ENCODE results near the gene TPPP2. TPM values are rescaled to one million over a fixed set of nuclear protein-coding genes. Genes with fewer than 3 reads are reported as not detected.

Gene TPPP2
- total RNA-seq, 3 donors from 2014 or later = 0.58 to 2.3 TPM; not detected in 1

DNA sequence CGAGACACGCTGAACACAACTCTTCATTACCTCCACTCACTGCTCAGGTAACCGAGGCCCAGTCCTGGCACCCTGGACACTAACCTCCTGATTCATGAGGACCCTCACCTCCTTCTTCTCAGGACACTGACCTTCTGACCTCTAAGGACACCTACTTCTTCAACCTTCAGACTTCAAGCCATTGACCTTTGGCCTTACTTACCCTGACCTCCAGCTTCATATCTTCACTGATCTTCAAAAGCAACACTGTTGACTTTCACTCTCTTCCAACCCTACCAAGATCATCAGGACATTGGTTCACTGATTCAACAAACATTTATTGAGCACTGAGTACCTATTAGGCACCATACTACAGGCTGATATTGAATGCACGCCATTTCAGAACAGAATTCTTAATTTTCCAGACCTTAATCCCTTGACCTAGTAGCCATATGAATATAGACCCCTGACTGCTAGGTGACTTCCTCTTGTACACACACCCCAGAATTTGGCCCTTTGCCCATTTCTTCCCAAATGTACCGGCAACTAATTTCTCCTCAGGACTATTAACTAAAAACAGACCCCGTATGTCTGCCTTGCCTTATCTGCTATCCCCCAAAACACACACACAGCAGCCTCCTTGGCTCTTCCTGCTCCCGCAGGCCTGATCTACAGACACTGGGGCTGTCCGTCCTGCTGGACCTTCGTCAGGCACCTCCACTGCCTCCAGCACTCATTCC, 45.9 kb downstream of the TPPP2 start:
- Histone ChIP-seq H3K36me3 (ENCODE audit: low read depth) (no peaks in the 10 kb centered on the region), H3K9me3 (no peaks in the 10 kb centered on the region), H3K4me1 (ENCODE audit: low read depth) (peaks cover 13% of the 10 kb centered on the region), H3K4me3 (no peak overlapping the region)
- intact Hi-C loops (cut with DNase I, micrococcal nuclease) = no loop called here
- TF ChIP-seq, protein P1, sequence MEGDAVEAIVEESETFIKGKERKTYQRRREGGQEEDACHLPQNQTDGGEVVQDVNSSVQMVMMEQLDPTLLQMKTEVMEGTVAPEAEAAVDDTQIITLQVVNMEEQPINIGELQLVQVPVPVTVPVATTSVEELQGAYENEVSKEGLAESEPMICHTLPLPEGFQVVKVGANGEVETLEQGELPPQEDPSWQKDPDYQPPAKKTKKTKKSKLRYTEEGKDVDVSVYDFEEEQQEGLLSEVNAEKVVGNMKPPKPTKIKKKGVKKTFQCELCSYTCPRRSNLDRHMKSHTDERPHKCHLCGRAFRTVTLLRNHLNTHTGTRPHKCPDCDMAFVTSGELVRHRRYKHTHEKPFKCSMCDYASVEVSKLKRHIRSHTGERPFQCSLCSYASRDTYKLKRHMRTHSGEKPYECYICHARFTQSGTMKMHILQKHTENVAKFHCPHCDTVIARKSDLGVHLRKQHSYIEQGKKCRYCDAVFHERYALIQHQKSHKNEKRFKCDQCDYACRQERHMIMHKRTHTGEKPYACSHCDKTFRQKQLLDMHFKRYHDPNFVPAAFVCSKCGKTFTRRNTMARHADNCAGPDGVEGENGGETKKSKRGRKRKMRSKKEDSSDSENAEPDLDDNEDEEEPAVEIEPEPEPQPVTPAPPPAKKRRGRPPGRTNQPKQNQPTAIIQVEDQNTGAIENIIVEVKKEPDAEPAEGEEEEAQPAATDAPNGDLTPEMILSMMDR (IDR thresholded peaks at IDR 0.05) = no peak
- no peak for DNase-seq
- ATAC-seq = no peak

DNA sequence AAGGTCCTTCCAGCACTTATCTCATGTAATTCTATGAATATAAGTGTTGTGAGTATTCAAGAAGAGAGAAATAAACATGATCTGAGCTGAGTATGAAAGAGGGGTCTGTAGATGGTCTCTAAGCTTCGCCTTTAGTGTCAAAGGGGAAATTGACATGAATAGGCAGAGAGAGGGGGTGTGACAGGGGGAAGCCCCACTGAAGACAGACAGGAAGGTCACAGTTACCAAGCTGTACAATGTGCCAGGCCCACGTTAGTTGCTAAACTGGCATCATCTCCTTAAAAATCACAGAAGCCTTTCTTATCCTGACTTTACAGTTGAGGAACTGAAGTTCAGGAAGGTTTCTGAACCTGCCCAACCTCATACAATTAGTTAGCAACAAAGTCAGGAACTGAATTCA, 47.7 kb downstream of the TPPP2 start:
- H3K36me3 ChIP-seq (ENCODE audit: low read depth) = peaks cover 6% of the 10 kb centered on the region
- no peak for ATAC-seq
- TF ChIP-seq, protein P1 (IDR thresholded peaks at IDR 0.05) = no peak
- no peak for DNase-seq
- H3K4me1 ChIP-seq (ENCODE audit: low read depth) = peaks cover 3% of the 10 kb centered on the region
- intact Hi-C loops (cut with DNase I, micrococcal nuclease) = no loop called here
- H3K9me3 ChIP-seq = no peaks in the 10 kb centered on the region
- H3K4me3 ChIP-seq = no peak overlapping the region

DNA sequence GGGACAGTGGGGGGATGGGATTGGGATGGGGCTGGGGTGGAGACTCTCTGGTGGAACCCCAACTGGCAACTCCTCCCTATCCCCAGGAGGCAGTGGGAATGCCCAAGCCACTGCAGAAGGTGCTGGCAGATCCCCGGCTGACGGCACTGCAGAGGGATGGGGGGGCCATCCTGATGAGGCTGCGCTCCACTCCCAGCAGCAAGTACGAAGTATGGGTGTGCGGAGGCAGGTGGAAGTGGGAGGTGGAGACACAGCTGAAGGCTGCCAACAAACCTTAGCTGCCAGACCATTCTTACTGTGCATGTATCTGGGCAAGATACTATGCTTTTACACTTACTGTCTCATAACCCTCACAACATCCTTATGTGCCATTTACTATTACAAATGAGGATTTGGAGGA, 48.3 kb downstream of the TPPP2 start:
- intact Hi-C loops (cut with DNase I, micrococcal nuclease) = no loop called here
- no peak for DNase-seq
- ATAC-seq = no peak
- Histone ChIP-seq H3K9me3 (no peaks in the 10 kb centered on the region), H3K36me3 (ENCODE audit: low read depth) (peaks cover 6% of the 10 kb centered on the region), H3K4me1 (ENCODE audit: low read depth) (no peaks in the 10 kb centered on the region), H3K4me3 (no peak overlapping the region)
- TF ChIP-seq, protein P1 (IDR thresholded peaks at IDR 0.05) = no peak

DNA sequence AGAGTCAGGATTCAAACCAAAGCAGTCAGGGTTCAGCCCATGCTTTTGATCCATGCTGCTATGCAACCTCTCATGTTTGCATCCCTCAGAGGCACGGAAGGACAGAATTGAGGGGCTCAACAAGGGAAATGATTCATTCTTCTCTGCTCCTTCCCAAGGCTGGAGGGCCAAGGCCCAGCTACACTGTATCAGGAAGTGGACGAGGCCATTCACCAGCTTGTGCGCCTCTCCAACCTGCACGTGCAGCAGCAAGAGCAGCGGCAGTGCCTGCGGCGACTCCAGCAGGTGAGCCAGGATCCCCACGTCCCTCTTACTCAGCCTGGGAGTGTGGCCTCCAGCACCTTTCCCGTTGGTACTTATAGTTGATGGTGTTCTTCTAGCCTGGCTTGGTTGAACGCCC, 48.7 kb downstream of the TPPP2 start:
- TF ChIP-seq, protein P1 (IDR thresholded peaks at IDR 0.05) = no peak
- intact Hi-C loops (cut with DNase I, micrococcal nuclease) = no loop called here
- H3K36me3 ChIP-seq (ENCODE audit: low read depth) = peaks cover 6% of the 10 kb centered on the region
- no peaks in the 10 kb centered on the region for H3K4me1 ChIP-seq (ENCODE audit: low read depth)
- DNase-seq = no peak
- H3K4me3 ChIP-seq = no peak overlapping the region
- no peaks in the 10 kb centered on the region for H3K9me3 ChIP-seq
- no peak for ATAC-seq

DNA sequence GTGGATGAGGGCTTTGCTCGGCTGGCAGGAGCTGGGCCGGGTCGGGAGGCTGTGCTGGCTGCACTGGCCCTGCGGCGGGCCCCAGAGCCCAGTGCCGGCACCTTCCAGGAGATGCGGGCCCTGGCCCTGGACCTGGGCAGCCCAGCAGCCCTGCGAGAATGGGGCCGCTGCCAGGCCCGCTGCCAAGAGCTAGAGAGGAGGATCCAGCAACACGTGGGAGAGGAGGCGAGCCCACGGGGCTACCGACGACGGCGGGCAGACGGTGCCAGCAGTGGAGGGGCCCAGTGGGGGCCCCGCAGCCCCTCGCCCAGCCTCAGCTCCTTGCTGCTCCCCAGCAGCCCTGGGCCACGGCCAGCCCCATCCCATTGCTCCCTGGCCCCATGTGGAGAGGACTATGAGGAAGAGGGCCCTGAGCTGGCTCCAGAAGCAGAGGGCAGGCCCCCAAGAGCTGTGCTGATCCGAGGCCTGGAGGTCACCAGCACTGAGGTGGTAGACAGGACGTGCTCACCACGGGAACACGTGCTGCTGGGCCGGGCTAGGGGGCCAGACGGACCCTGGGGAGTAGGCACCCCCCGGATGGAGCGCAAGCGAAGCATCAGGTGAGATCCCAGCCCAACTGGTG, 51.6 kb downstream of the TPPP2 start:
- ATAC-seq (no peak), DNase-seq (no peak)
- peaks cover 6% of the 10 kb centered on the region for H3K36me3 ChIP-seq (ENCODE audit: low read depth)
- H3K4me3 ChIP-seq = no peak overlapping the region
- no peaks in the 10 kb centered on the region for H3K9me3 ChIP-seq
- intact Hi-C loops (cut with DNase I, micrococcal nuclease) = no loop called here
- H3K4me1 ChIP-seq (ENCODE audit: low read depth) = no peaks in the 10 kb centered on the region
- TF ChIP-seq, protein P1 (IDR thresholded peaks at IDR 0.05) = no peak

Small RNA genes lying within 50 kb of the gene (microRNA-seq; reads per million reads assigned to microRNA genes)
- not detected for gene MIR6717

Other genes with a start within 250 kb of the TPPP2 start
- gene RNASE6, start 248.9 kb upstream of the TPPP2 start, total RNA-seq = 10 to 100 TPM in 1 of 3 donors, 1 to 10 TPM in 2; 3.3 to 13.7 (median 9.1) TPM
- 100 to 1,000 TPM; 105 to 275 (median 203) TPM for gene RNASE1, start 227.4 kb upstream of the TPPP2 start, total RNA-seq
- gene RNASE3, start 138.8 kb upstream of the TPPP2 start, total RNA-seq = not detected
- 1 to 10 TPM in 1 of 3 donors, under 1 TPM in 1, not detected in 1; 0.96 to 4.0 TPM for gene RNASE2, start 74.7 kb upstream of the TPPP2 start, total RNA-seq
- gene METTL17, start 40.2 kb upstream of the TPPP2 start, total RNA-seq = 10 to 100 TPM; 61.1 to 87.3 (median 73.1) TPM
- 1 to 10 TPM in 2 of 3 donors, under 1 TPM in 1; 0.28 to 4.9 (median 2.0) TPM for gene SLC39A2, start 30.9 kb upstream of the TPPP2 start, total RNA-seq
- gene NDRG2, start 5.2 kb upstream of the TPPP2 start, total RNA-seq = 100 to 1,000 TPM; 156 to 212 (median 188) TPM
- gene RNASE13, start 4.6 kb downstream of the TPPP2 start, total RNA-seq = not detected
- gene RNASE7, start 12.1 kb downstream of the TPPP2 start, total RNA-seq = under 1 TPM in 2 of 3 donors, not detected in 1; 0.19 to 0.32 TPM
- gene RNASE8, start 27.6 kb downstream of the TPPP2 start, total RNA-seq = not detected
- gene ARHGEF40, start 40.1 kb downstream of the TPPP2 start, total RNA-seq = 10 to 100 TPM; 44.3 to 69.3 (median 47.8) TPM
- 100 to 1,000 TPM in 1 of 3 donors, 10 to 100 TPM in 2; 56.6 to 103 (median 58.2) TPM for gene ZNF219, start 68.4 kb downstream of the TPPP2 start, total RNA-seq
- 10 to 100 TPM; 20.2 to 46.0 (median 43.9) TPM for gene TMEM253, start 70.8 kb downstream of the TPPP2 start, total RNA-seq
- gene OR5AU1, start 125.8 kb downstream of the TPPP2 start, total RNA-seq = not detected
- gene HNRNPC, start 239.2 kb downstream of the TPPP2 start, total RNA-seq = 100 to 1,000 TPM; 273 to 334 (median 312) TPM
- gene RPGRIP1, start 249.9 kb downstream of the TPPP2 start, total RNA-seq = under 1 TPM in 2 of 3 donors, not detected in 1; 0.09 to 0.20 TPM

Measured in mucosa of descending colon (tissue), 3 donors.